Activated CD8-positive, alpha-beta memory T cell treated with anti-CD3 and anti-CD28 coated beads, Interleukin-2, amount 50 U/mL, for 24 hours (primary cell): ENCODE data around the gene C6orf52.

ENCODE experiments used
- DNase-seq: peaks from one replicate; pipeline ENCODE4 v3.0.0-alpha.2; 2020; ENCODE audit errors: extremely low read depth

Gene C6orf52

DNA sequence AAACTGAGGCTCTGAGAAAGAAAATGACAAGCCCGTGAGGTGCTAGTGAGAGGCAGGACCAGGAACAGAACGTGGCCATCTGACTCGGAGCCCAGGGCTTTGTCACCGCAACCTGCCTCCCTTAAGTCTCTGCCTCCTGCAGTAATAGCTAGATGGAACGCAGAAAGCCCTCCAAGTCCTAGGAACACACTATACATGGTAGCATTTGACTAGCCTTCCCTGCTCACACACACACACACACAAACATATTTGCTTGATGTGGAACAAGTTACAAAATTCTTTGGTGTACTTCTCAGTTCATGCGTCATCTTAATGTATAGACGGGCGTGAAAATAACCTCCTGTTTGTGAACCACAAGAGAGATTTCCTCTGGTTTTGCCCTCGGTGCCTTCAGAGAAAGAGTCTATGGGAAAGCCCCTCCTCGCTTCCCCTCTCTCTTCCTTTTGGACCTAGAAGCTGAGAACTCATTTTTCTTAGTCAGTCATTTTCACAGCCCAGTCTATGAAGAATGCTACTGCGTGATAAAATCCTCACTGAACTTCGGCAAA is 38.8 kb downstream of the C6orf52 start:
- no peak for DNase-seq

- no peak for DNase-seq
These were observed 50.2 kb downstream of the C6orf52 start for GRCh38 chr6:10644225-10644624.

DNA sequence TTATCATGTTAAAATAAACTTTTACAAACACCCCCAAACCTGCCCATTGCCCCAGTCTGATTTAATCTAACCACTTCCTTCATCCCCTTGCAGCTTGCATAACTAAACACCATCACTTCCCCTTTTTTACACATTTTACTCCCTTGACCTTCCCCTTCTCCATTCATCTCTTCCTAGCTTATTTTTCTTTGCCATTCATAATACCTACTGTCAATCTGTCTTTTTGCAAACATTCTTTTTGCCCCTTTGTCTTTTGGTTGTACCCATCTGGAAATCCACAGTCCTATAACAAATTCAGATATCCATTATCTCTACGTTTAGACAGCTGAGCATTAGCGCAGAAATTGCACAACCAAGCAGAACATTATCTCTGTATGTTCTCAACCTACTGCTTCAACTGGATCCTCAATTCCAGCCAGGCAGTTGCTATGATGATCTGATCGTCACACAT is 51.2 kb downstream of the C6orf52 start:
- no peak for DNase-seq

- DNase-seq = no peak
These were observed 52.9 kb downstream of the C6orf52 start for GRCh38 chr6:10641528-10641927.

DNA sequence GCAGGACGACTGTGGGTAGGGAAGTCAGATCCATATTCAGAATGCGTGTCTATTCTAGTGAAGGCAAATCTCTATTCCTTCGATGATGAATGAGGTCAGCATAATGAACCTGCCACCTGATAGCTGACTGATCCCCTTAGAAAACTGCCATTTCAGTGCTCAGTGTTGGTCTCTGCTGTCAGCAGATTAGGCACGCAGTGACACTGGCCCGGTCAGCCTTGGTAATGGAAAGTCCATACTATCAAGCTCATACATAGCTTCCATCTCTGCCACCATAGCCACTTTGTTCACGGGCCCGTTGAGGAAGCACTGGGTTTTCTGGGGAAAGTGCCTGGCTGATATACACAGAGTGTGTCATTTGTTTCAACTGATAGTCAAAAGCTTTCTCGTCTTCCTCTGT is 54.0 kb downstream of the C6orf52 start:
- no peak for DNase-seq

- DNase-seq = no peak
These were observed 61.2 kb downstream of the C6orf52 start for GRCh38 chr6:10633216-10633615.

DNA sequence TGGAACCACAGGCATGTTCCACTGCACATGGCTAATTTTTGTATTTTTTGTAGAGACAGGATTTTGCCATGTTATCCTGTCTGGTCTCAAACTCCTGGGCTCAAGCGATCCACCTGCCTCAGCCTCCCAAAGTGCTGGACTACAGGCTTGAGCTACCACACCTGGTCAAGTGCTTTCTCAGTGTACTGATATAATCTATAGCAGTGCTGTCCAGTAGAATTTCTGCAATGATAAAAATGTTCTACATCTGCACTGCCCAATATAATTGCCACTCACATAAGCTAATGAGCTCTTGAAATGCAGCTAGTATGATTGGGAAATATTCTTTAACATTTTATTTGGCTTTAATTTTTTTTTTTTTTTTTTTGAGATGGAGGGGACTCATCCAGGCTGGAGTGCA is 64.2 kb downstream of the C6orf52 start:
- DNase-seq = no peak

GRCh38 chr6:10627800-10628199 is 66.6 kb downstream of the C6orf52 start:
- DNase-seq = no peak

DNA sequence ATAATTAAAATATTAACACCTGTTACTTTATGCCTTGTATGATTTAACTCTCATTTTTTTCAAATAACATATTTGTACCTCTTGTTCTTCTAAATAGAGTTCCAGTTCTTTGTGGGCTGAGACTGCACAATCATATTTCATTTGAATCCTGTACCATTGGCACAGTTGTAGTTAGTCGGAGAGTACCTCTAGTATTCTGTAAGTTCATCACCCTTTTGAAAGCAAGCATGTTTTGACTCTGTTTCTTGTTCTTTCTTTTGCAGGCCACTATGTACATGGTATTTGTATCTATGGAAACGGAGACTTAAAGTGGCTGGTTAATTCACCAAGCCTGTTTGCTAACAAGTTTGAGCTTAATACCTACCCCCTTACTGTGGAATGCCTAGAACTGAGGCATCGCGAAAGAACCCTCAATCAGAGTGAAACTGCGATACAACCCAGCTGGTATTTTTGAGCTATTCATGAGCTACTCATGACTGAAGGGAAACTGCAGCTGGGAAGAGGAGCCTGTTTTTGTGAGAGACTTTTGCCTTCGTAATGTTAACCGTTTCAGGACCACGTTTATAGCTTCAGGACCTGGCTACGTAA is 68.2 kb downstream of the C6orf52 start:
- no peak for DNase-seq

- DNase-seq = no peak
These were observed 69.6 kb downstream of the C6orf52 start for GRCh38 chr6:10624836-10625235.

GRCh38 chr6:10621847-10622246 is 72.6 kb downstream of the C6orf52 start:
- no peak for DNase-seq
